WERI-Rb-1 (cell line): ENCODE measurements around the gene CALB2.

Experiments
- DNase-seq: peaks from one replicate; pipeline ENCODE4 v3.0.0-alpha.2; 2020
- H3K27ac ChIP-seq: fragments of 250-450 bp; sonication (Bioruptor Pico); 2 replicates; pipeline ENCODE4 v1.5.1; 2020; ENCODE audit warnings: mild to moderate bottlenecking, moderate library complexity
- H3K27me3 ChIP-seq: fragments of 250-450 bp; sonication (Bioruptor Pico); 2 replicates; pipeline ENCODE4 v1.5.1; 2021; ENCODE audit warnings: mild to moderate bottlenecking, low read depth, moderate library complexity; ENCODE audit not compliant: insufficient read depth, severe bottlenecking
- H3K36me3 ChIP-seq: fragments of 250-450 bp; sonication (Bioruptor Pico); 2 replicates; pipeline ENCODE4 v1.5.1; 2020; ENCODE audit warnings: mild to moderate bottlenecking, moderate library complexity
- H3K4me3 ChIP-seq: 2 replicates; pipeline ENCODE4 v1.5.1; 2011; ENCODE audit warnings: low read depth, mild to moderate bottlenecking, control low read depth, low read length
- H3K9me3 ChIP-seq: fragments of 250-450 bp; sonication (Bioruptor Pico); 2 replicates; pipeline ENCODE4 v1.5.1; 2021; ENCODE audit warnings: mild to moderate bottlenecking, moderate library complexity; ENCODE audit not compliant: severe bottlenecking
- TF ChIP-seq, protein P1 (sequence below): IDR thresholded peaks from 2 replicates; pipeline ENCODE4 v1.5.1; 2011; ENCODE audit warnings: low read depth, mild to moderate bottlenecking, control low read depth, inconsistent platforms, low read length

Gene CALB2

DNA sequence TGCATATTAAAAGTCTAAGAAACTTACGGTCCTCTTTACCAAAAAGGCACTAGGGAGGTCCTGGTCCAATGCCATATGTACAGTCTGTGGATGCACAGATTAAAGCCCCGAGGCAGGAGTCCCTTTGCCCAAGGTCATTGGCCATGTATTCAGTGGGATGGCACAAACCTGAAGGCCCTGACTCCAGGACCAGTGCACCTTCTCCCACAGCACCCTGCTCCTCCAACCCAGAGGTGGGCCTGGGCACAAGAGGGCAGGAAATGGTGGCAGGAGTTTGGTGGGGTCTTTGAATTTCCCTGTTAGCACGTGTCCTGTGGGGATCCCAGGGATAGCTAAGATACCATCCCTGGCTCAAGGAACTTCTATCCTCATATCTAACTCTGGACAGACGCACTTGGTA lies 54.8 kb downstream of the CALB2 start:
- no peak for DNase-seq
- TF ChIP-seq, protein P1, sequence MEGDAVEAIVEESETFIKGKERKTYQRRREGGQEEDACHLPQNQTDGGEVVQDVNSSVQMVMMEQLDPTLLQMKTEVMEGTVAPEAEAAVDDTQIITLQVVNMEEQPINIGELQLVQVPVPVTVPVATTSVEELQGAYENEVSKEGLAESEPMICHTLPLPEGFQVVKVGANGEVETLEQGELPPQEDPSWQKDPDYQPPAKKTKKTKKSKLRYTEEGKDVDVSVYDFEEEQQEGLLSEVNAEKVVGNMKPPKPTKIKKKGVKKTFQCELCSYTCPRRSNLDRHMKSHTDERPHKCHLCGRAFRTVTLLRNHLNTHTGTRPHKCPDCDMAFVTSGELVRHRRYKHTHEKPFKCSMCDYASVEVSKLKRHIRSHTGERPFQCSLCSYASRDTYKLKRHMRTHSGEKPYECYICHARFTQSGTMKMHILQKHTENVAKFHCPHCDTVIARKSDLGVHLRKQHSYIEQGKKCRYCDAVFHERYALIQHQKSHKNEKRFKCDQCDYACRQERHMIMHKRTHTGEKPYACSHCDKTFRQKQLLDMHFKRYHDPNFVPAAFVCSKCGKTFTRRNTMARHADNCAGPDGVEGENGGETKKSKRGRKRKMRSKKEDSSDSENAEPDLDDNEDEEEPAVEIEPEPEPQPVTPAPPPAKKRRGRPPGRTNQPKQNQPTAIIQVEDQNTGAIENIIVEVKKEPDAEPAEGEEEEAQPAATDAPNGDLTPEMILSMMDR = no peak
- Histone ChIP-seq H3K36me3 (no peaks in the 10 kb centered on the region), H3K27me3 (no peaks in the 10 kb centered on the region), H3K9me3 (no peaks in the 10 kb centered on the region), H3K27ac (no peak overlapping the region), H3K4me3 (no peak overlapping the region)

DNA sequence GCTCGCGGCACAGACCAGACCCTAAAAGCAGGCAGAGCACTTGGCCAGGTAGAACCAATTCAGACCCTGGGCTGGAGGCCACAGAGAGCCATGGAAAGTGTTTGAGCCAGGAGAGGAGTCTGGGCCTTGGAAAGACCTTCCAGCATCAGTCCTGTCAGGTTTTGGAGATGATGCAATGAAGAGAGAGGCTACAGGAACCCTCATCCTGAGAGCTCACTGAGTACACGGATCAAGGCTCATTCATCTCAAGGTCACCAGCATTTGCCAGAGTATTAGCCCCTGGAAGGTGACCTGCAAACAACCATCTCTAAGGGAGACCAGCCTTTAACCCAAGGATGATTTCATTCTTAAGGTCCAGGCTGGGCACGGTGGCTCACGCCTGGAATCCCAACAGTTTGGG lies 55.5 kb downstream of the CALB2 start:
- Histone ChIP-seq H3K27ac (no peak overlapping the region), H3K9me3 (no peaks in the 10 kb centered on the region), H3K4me3 (no peak overlapping the region), H3K36me3 (no peaks in the 10 kb centered on the region), H3K27me3 (no peaks in the 10 kb centered on the region)
- TF ChIP-seq, protein P1 = no peak
- DNase-seq = no peak

DNA sequence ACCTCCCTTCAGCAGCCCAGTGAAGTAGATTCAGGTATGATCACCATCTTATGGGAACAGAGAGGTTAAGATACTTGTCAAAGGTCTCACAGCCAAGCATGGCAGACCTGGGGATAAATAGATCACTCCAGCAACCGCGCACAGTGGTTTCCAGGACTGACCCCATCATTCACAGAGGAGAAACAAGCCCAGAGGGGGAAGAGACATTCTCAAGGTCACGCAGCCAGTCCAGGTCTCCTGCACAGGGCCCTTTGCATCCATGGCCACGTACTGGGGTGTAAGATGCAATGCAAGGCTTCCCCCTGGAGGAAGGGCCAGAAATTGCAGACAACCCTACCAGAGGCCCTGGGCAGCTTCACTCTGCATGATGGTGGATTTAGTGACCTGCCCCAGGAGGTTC lies 63.4 kb downstream of the CALB2 start:
- H3K36me3 ChIP-seq = no peaks in the 10 kb centered on the region
- no peaks in the 10 kb centered on the region for H3K27me3 ChIP-seq
- H3K9me3 ChIP-seq = no peaks in the 10 kb centered on the region
- no peak overlapping the region for H3K27ac ChIP-seq
- peak; percentile 40 for DNase-seq
- TF ChIP-seq, protein P1 = peak; percentile 65
- no peak overlapping the region for H3K4me3 ChIP-seq

DNA sequence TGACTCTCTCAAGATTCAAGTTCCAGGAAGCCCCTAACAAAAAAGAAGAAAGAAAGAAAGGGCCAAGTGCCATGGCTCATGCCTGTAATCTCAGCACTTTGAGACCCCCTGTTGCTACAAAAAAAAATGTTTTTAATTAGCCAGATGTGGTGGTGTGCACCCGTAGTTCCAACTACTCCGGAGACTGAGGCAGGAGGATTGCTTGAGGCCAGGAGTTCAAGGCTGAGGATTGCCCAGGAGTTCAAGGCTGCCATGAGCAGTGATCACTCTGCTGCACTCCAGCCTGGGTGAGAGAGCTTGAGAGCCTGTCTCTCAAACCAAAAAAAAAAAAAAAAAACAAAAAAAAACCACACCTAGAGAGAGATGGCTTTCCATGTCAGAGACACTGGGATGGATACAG lies 64.5 kb downstream of the CALB2 start:
- Histone ChIP-seq H3K27ac (no peak overlapping the region), H3K36me3 (no peaks in the 10 kb centered on the region), H3K9me3 (no peaks in the 10 kb centered on the region), H3K4me3 (no peak overlapping the region), H3K27me3 (no peaks in the 10 kb centered on the region)
- DNase-seq = no peak
- TF ChIP-seq, protein P1 = no peak

DNA sequence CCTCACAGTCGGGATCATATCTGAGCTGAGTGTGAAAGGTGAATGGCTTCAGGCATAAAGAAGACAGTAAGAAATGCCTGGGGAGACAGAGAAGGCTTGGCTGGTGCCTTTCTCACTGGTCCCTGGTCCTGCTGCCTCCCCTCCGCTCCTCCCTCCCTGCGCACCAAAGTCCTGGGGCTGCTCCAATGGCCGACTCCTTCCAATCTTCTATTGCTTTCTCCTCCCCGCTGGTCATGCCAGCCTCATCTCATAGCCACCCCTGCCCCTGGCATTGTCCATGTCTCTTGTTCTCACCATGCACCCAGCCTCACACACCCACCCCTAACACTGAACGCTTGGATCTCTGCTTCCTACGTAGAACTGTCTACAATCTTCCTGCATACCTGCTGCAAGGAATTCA lies 65.3 kb downstream of the CALB2 start:
- DNase-seq = no peak
- Histone ChIP-seq H3K9me3 (no peaks in the 10 kb centered on the region), H3K27ac (no peak overlapping the region), H3K4me3 (no peak overlapping the region), H3K27me3 (no peaks in the 10 kb centered on the region), H3K36me3 (no peaks in the 10 kb centered on the region)
- TF ChIP-seq, protein P1 = no peak

DNA sequence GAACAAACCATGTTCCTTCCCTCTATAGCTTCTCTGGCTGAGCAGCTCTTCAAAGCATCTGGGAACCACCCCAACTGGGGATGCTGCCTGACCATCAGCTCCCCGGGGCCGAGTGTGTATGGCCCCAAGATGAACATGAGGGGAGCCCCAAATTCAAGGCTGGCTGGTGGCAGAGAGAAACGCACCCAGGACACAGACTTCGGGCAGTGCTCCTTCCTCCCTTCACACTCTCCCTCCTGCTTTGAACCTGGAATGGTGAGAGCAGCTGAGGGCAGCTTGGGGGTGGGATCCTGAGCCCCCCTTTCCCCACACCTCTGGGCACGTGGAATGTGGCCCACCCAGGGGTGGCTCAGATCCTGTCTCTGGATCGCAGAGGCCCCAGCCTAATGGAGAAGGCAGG lies 66.1 kb downstream of the CALB2 start:
- H3K4me3 ChIP-seq = no peak overlapping the region
- TF ChIP-seq, protein P1 = no peak
- H3K27ac ChIP-seq = no peak overlapping the region
- H3K9me3 ChIP-seq = no peaks in the 10 kb centered on the region
- H3K36me3 ChIP-seq = no peaks in the 10 kb centered on the region
- DNase-seq = no peak
- no peaks in the 10 kb centered on the region for H3K27me3 ChIP-seq
